HepG2 (cell line): ENCODE results near the gene ERFL. TPM values are rescaled to one million over a fixed set of nuclear protein-coding genes. Genes with fewer than 3 reads are reported as not detected.
A peak's percentile ranks its signal among the peaks of the same experiment; 100 is the strongest.

Experiments used
- ATAC-seq: fragments of 200-7000 bp; cut with Tn5 transposase; 3 replicates; pipeline ENCODE4 v1.9.1; 2020; ENCODE audit warnings: mild to moderate bottlenecking, moderate library complexity
- BruUV-seq: library from RNA; stranded (reverse); fragments of 400-500 nt; replicated peaks from 2 replicates; lab custom pipeline; 2021; lab: Mats Ljungman, UMichigan
- CTCF ChIA-PET: fragments of 300-600 bp; formaldehyde crosslinking; extraction: SDS; loops from one replicate; lab custom pipeline; 2021; ENCODE audit warnings: low total read pairs, inconsistent platforms, low intra/inter-chr PET ratio; lab: Yijun Ruan, JAX
- POLR2A ChIA-PET: fragments of 350-600 bp; sonication (Branson Sonifier 250); formaldehyde crosslinking; loops from one replicate; lab custom pipeline; 2020; ENCODE audit warnings: antibody characterized with exemption, inconsistent platforms; lab: Yijun Ruan, JAX
- DNase-seq: peaks from one replicate; pipeline ENCODE4 v3.0.0-alpha.2; 2015; ENCODE audit warnings: low spot score
- FAIRE-seq: peaks from 3 replicates; lab custom pipeline; 2011; peaks lifted over from hg19 to GRCh38; lab: Jason Lieb, UNC
- H2AFZ ChIP-seq: one replicate; pipeline ENCODE4 v1.6.1; 2011; ENCODE audit warnings: low read length, inconsistent platforms
- H3K27ac ChIP-seq: fragments of 300-600 bp; 3 replicates; pipeline ENCODE4 v1.8.0; 2011; ENCODE audit warnings: mixed run types, mild to moderate bottlenecking, mixed read lengths, low read length, inconsistent platforms; ENCODE audit not compliant: insufficient read depth; ENCODE audit errors: extremely low read length
- H3K27me3 ChIP-seq, 2 experiments: fragments of 200-600 bp in 1 of 2; 2 replicates in 1 of 2; 3 replicates in 1 of 2; pipeline versions ENCODE4 v1.6.0 to v1.8.0; 2011; ENCODE audit warnings: low read length in 2 of 2, mild to moderate bottlenecking in 2 of 2, moderate library complexity in 2 of 2, inconsistent platforms in 1 of 2; ENCODE audit not compliant: insufficient read depth in 2 of 2, control insufficient read depth in 1 of 2
- H3K36me3 ChIP-seq, 2 experiments: fragments of 200-600 bp in 1 of 2; replicated peaks in 1 of 2; 2 replicates in 1 of 2; 3 replicates in 1 of 2; pipeline versions ENCODE4 v1.5.1 to v1.8.0; 2011; ENCODE audit warnings: low read length in 2 of 2, inconsistent platforms in 1 of 2; ENCODE audit not compliant: insufficient read depth in 2 of 2, control insufficient read depth in 1 of 2
- H3K4me1 ChIP-seq: 2 replicates; pipeline ENCODE4 v1.5.1; 2012; ENCODE audit warnings: low read length, inconsistent platforms; ENCODE audit not compliant: insufficient read depth
- H3K4me2 ChIP-seq: 2 replicates; pipeline ENCODE4 v1.6.0; 2011; ENCODE audit warnings: low read depth, low read length, inconsistent platforms
- H3K4me3 ChIP-seq, 3 experiments: fragments of 200-600 bp in 1 of 3; sonication (generic), shearing (Covaris generic) in 1 of 3; replicated peaks in 1 of 3; 2 replicates each; pipeline ENCODE4 v1.5.1; 2011 to 2016; ENCODE audit warnings: low read length in 3 of 3, inconsistent platforms in 2 of 3, low read depth in 2 of 3, mild to moderate bottlenecking in 2 of 3, control low read depth in 1 of 3, mixed read lengths in 1 of 3; ENCODE audit not compliant: insufficient read depth in 1 of 3
- H3K79me2 ChIP-seq: one replicate; pipeline ENCODE4 v1.6.1; 2011; ENCODE audit warnings: low read length, inconsistent platforms; ENCODE audit not compliant: insufficient read depth
- H3K9ac ChIP-seq: 2 replicates; pipeline ENCODE4 v1.6.0; 2011; ENCODE audit warnings: mild to moderate bottlenecking, low read depth, low read length, inconsistent platforms; ENCODE audit not compliant: insufficient read depth
- H3K9me3 ChIP-seq: 2 replicates; pipeline ENCODE4 v1.5.1; 2012; ENCODE audit warnings: mild to moderate bottlenecking, low read length
- H4K20me1 ChIP-seq: 2 replicates; pipeline ENCODE4 v1.6.0; 2011; ENCODE audit warnings: inconsistent platforms, mild to moderate bottlenecking, low read length, moderate library complexity; ENCODE audit not compliant: insufficient read depth
- FIP1L1 ChIP-seq: fragments of 200-400 bp; formaldehyde crosslinking; IDR thresholded peaks from 2 replicates; pipeline ENCODE4 v1.6.1; 2018; ENCODE audit warnings: low read depth, mild to moderate bottlenecking, low read length, moderate library complexity, borderline replicate concordance; ENCODE audit not compliant: insufficient read depth
- HBP1 ChIP-seq: IDR thresholded peaks from 2 replicates; pipeline ENCODE4 v1.6.1; 2016; ENCODE audit warnings: low read depth, control low read depth
- HIVEP1 ChIP-seq: sonication (generic); formaldehyde crosslinking; IDR thresholded peaks from 2 replicates; pipeline ENCODE4 v1.4.0; 2020; ENCODE audit warnings: mild to moderate bottlenecking, missing genetic modification reagents
- POLR2A ChIP-seq, 2 experiments: IDR thresholded peaks; 2 replicates each; pipeline ENCODE4 v1.6.1; 2011; ENCODE audit warnings: low read depth in 2 of 2, low read length in 2 of 2, mild to moderate bottlenecking in 1 of 2, moderate library complexity in 1 of 2; ENCODE audit not compliant: insufficient read depth in 1 of 2
- RBM22 ChIP-seq: fragments of 200-400 bp; formaldehyde crosslinking; optimal IDR thresholded peaks from 2 replicates; pipeline ENCODE3; 2017; ENCODE audit warnings: mild to moderate bottlenecking, low read length, moderate library complexity
- RXRB ChIP-seq: IDR thresholded peaks from 2 replicates; pipeline ENCODE4 v1.6.1; 2016; ENCODE audit warnings: borderline replicate concordance, missing genetic modification reagents, missing compliant biosample characterization
- TFAP4 ChIP-seq: sonication (generic); IDR thresholded peaks from 2 replicates; pipeline ENCODE4 v1.6.1; 2016; ENCODE audit warnings: low read depth, borderline replicate concordance
- ZGPAT ChIP-seq: IDR thresholded peaks from 2 replicates; pipeline ENCODE4 v1.6.1; 2016; ENCODE audit warnings: mild to moderate bottlenecking
- ZNF441 ChIP-seq: sonication (generic); formaldehyde crosslinking; IDR thresholded peaks from 2 replicates; pipeline ENCODE4 v1.7.0; 2021; ENCODE audit warnings: missing genetic modification reagents, borderline replicate concordance
- ZNF615 ChIP-seq: sonication (generic); formaldehyde crosslinking; IDR thresholded peaks from 2 replicates; pipeline ENCODE4 v1.5.0; 2020; ENCODE audit warnings: mild to moderate bottlenecking, missing genetic modification reagents, borderline replicate concordance
- ZNF687 ChIP-seq: sonication (generic); formaldehyde crosslinking; IDR thresholded peaks from 2 replicates; pipeline ENCODE4 v1.5.1; 2020; ENCODE audit warnings: mild to moderate bottlenecking, missing genetic modification reagents, moderate library complexity
- ZNF777 ChIP-seq: sonication (generic); formaldehyde crosslinking; IDR thresholded peaks from 2 replicates; pipeline ENCODE4 v1.4.0; 2020; ENCODE audit warnings: missing genetic modification reagents
- WGBS: methylation state at CpG from one replicate; pipeline ENCODE4 v1.1.6; 2017; ENCODE audit warnings: low lambda C conversion rate; 5-methylcytosine and 5-hydroxymethylcytosine counted together
- in situ Hi-C: cut with HindIII; loops from 2 replicates; pipeline ENCODE4 v1.10.0; 2017; ENCODE audit warnings: low pct_unique_long_range_greater_than_20kb; ENCODE audit not compliant: extremely low pct_ligation_motif_present
- intact Hi-C: fragments of 100-400 bp; cut with micrococcal nuclease; formaldehyde crosslinking; loops from one replicate; pipeline ENCODE4 v1.10.0; 2022; ENCODE audit not compliant: unreplicated experiment
- polyA plus RNA-seq, 8 experiments: library from polyadenylated mRNA; depleted of rRNA in 3 of 8; stranded (reverse) in 7 of 8; unstranded in 1 of 8; fragments of >200 nt; fragmentation: Illumina TruSeq in 4 of 8; extraction: Trizol in 4 of 8; gene quantifications; 2 replicates each; pipeline versions ENCODE4 v1.2.1 to v1.2.3, GENCODE V29; 2011 to 2016; ENCODE audit warnings: low read depth in 4 of 8, missing spikeins in 1 of 8, mixed read lengths in 1 of 8; ENCODE audit not compliant: insufficient read depth in 1 of 8
- total RNA-seq, 5 experiments: library from RNA; depleted of rRNA; stranded (reverse); fragments of >200 nt; fragmentation: Illumina TruSeq; extraction: Trizol; gene quantifications; 2 replicates each; pipeline ENCODE4 v1.2.3, GENCODE V29; 2016; ENCODE audit warnings: low read depth in 1 of 5

ERFL gene
- total and polyA plus RNA-seq, 2 of the 13 experiments (the other 11 are each of a cell fraction or from before 2014, with no cell fraction given), result not detected

- Histone ChIP-seq H2AFZ (no peak overlapping the region), H3K27me3 (peaks cover 1 to 6% of the 10 kb centered on the region in 2 experiments; a peak in 1 of 5 replicates), H3K36me3 (peaks cover 14 to 37% of the 10 kb centered on the region in 2 experiments), H3K4me3 (no peak overlapping the region), H3K4me1 (peaks cover 41% of the 10 kb centered on the region), H3K27ac (no peak overlapping the region), H3K9ac (no peak overlapping the region), H3K79me2 (peaks cover 1% of the 10 kb centered on the region), H3K4me2 (no peak overlapping the region), H4K20me1 (peaks cover 48% of the 10 kb centered on the region), H3K9me3 (no peaks in the 10 kb centered on the region)
- WGBS, result 48% methylated on average over 17 of the region's 18 CpGs
- intact Hi-C loops, result loop anchor here (2.0 kb wide), 2 partner anchors 62 to 78 kb away; no protein-coding TSS in a partner anchor
- DNase-seq (peak; percentile 72), FAIRE-seq (peak; percentile 79), ATAC-seq (peak; percentile 70)
- BruUV-seq, result no TSS peak
- ChIA-PET CTCF (interaction anchor here (0.7 to 2.1 kb wide), 4 partner anchors 15 to 79 kb away, joined by 3 to 14 read pairs (median 9); no protein-coding TSS in a partner anchor), POLR2A (interaction anchor here (1.0 to 6.9 kb wide), 7 partner anchors 9 to 203 kb away, joined by 4 to 72 read pairs (median 6); partner anchors contain the start of genes ARHGEF1, RABAC1, RPS19 and ZNF574)
- in situ Hi-C loops, result no loop called here
- 0 out of 2 replicates have a peak, but pooled peaks have one; percentile 25 for TF ChIP-seq ZNF441 (CRISPR knock-in tag)
- peak in 1 of 2 experiments; percentile 44; a peak in 3 of 4 replicates for TF ChIP-seq POLR2A (IDR thresholded peaks at IDR 0.05; ENCODE audit: insufficient read depth in 1 of 2, low read depth in 2 of 2, low read length in 2 of 2)
- TF ChIP-seq ZGPAT (CRISPR knock-in tag), result 0 out of 2 replicates have a peak, but pooled peaks have one; percentile 27
- TF ChIP-seq RXRB (CRISPR knock-in tag), result no peak
- TF ChIP-seq RBM22, result peak; percentile 99
- TF ChIP-seq ZNF687 (CRISPR knock-in tag), result peak; percentile 56
- peak; percentile 46; the same call in 1 of the 2 replicates for TF ChIP-seq ZNF777 (CRISPR knock-in tag)
- TF ChIP-seq HBP1 (CRISPR knock-in tag), result peak; percentile 59; the same call in 1 of the 2 replicates
- 0 out of 2 replicates have a peak, but pooled peaks have one; percentile 56 for TF ChIP-seq FIP1L1
- 0 out of 2 replicates have a peak, but pooled peaks have one; percentile 5 for TF ChIP-seq ZNF615 (CRISPR knock-in tag)
- TF ChIP-seq HIVEP1 (CRISPR knock-in tag), result 0 out of 2 replicates have a peak, but pooled peaks have one; percentile 21
- TF ChIP-seq TFAP4, result no peak
Measured at GRCh38 chr19:41872775-41873647, 55.2 kb downstream of the ERFL start.
